CD4-positive, alpha-beta T cell treated with Interleukin-10 for 1 hour (primary cell): ENCODE data around the gene TRIP13.
"Not testable (repeated sequence)": the region's sequence is repeated elsewhere in the genome, so short reads cannot be mapped to it uniquely, and the experiment has no call there.

Experiments used
- DNase-seq: peaks from one replicate; pipeline ENCODE4 v3.0.0-alpha.2; 2020

The TRIP13 gene, protein sequence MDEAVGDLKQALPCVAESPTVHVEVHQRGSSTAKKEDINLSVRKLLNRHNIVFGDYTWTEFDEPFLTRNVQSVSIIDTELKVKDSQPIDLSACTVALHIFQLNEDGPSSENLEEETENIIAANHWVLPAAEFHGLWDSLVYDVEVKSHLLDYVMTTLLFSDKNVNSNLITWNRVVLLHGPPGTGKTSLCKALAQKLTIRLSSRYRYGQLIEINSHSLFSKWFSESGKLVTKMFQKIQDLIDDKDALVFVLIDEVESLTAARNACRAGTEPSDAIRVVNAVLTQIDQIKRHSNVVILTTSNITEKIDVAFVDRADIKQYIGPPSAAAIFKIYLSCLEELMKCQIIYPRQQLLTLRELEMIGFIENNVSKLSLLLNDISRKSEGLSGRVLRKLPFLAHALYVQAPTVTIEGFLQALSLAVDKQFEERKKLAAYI

DNA sequence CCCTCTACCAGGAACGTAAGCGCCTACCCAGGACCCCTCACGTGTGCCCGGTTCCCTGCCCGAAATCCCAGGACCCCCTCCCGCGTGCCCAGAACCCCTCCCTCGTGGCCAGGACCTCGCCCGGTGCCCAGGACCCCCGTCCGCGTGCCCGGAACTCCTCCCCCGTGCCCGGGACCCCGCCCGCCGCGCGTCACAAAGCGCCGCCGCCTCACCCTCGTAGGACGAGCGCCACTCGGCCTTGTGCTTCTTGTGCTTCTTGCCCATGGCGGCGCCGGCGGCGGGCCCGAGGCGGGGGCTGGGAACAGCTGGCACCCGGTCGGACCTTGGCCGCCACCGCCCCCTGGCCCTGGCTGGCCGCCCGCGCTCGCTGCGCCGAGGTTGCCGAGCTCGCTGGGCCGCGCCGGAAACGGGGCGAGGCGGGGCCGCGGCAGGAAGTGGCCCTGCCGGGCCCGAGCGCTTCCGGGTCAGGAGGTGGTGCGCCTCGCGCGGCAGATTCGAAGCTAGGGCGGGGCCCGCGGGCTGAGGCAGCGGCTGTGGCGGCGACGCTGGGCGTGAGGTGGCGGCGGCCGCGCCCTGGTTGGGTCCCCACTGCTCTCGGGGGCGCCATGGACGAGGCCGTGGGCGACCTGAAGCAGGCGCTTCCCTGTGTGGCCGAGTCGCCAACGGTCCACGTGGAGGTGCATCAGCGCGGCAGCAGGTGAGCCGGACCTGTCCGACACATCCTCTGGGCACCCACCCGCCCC is at the start of gene TRIP13, which contains the start of gene BRD9:
TSS of gene TRIP13 (plus strand) at position 491 of the 743 bp plus-strand sequence. CDS start at position 606, 115 bp downstream.
TSS of gene BRD9 (minus strand) at position 408 of the 743 bp plus-strand sequence. CDS start at position 264, 144 bp downstream.
- peak; percentile 81 for DNase-seq

- DNase-seq = not testable (repeated sequence)
Observed at GRCh38 chr5:843371-843770, 49.3 kb upstream of the TRIP13 start.

DNA sequence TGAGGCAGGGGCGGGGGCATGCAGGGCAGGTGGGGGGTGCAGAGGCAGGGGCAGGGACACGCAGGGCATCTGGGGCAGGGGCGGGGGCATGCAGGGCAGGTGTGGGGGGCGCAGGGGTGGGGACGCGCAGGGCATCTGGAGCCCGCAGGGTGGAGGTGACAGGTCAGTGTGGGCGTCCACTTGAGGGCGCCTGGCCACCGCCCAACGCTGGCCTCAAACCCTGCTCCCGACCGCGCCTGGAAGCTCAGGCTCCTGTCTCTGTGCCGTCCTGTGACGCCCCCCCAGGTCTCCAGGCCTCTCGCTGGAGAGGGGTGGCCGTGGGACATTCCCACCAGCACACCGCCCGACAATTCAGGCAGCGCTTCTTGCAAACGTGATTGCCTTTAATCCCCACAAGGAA is 48.8 kb upstream of the TRIP13 start:
- DNase-seq = not testable (repeated sequence)

DNA sequence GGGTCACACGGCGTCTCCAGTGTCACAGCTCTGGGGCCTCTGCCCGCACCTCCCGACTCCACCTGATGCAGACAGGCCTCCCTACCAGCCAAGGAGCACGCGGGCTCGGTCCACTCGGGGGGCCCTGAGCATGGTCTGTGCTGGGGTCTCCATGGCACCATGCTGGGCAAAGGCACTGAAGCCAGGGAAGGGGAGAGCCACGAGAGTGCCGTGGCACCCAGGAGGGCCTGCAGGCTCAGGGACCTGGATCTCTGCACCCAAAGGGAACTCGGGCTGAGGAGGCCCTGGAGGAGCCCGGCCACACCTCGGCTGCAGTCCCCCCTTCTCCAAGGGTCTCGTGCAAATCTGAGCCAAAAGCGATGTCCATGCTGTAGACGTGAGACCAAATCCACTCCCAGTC is 48.3 kb upstream of the TRIP13 start:
- not testable (repeated sequence) for DNase-seq

DNA sequence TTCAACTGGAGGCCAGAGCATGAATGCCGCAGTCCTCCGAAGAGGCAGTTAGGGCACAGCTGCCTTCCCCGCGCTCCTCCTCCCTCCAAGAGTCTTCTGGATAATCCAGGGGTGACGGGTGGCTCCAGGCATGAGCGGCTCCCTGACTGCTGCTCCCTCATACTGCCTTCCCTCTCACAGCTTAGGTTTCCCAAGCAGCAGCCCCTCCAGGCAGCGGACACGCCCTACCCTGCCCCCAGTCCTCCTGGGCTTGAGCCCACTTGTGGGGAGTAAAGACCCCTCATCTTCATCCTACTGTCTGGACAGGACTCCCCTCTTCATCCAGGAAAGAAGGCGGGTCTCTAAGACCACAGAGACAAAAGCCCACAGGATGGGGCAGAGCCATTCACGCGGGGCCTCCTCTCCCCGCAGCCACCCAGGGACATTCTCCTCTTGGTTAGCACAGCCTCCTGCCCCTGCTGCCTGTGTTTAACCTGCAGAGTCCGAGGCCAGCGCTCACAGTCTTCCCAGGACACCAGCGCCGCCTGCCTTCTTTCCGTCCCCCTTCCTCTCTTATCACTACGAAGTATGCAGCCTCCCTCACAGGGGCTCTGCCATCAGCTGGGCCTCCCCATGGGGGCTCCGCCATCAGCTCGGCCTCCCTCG is 47.5 kb upstream of the TRIP13 start:
- DNase-seq = not testable (repeated sequence)

GRCh38 chr5:845676-846601 is 46.7 kb upstream of the TRIP13 start:
- not testable (repeated sequence) for DNase-seq

GRCh38 chr5:846602-847091 is 46.0 kb upstream of the TRIP13 start:
- peak; percentile 32 for DNase-seq

GRCh38 chr5:847212-847611 is 45.5 kb upstream of the TRIP13 start:
- DNase-seq = not testable (repeated sequence)

GRCh38 chr5:847736-848135 is 44.9 kb upstream of the TRIP13 start:
- not testable (repeated sequence) for DNase-seq

DNA sequence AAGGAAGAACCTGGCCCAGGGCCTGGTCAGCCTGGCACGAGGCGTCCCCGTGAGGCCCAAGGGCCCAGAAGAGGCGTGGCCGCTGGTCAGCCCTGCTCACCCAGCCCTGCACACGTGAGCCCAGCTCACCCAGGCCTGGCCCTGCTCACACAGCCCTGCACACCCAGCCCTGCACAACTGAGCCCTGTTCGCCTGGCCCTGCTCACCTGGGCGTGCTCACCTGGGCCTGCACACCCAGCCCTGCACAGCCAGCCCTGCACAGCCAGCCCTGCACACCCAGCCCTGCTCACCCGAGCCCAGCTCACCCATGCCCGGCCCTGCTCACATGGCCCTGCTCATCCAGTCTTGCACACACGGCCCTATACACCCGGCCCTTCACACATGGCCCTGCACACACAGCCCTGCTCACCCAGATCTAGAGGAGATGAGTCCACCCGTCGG is 44.0 kb upstream of the TRIP13 start:
- DNase-seq = no peak

- DNase-seq = no peak
Observed at GRCh38 chr5:849651-850301, 42.9 kb upstream of the TRIP13 start.

GRCh38 chr5:850511-851006 is 42.1 kb upstream of the TRIP13 start, which contains the start of gene ZDHHC11:
Gene ZDHHC11, minus strand, starts transcription at chr5:850986. Its CDS starts 384 bp downstream, at chr5:850602.
- DNase-seq = no peak

- no peak for DNase-seq
Observed at GRCh38 chr5:851076-851475, 41.6 kb upstream of the TRIP13 start.

- DNase-seq = no peak
Observed at GRCh38 chr5:851553-851952, 41.1 kb upstream of the TRIP13 start.

DNA sequence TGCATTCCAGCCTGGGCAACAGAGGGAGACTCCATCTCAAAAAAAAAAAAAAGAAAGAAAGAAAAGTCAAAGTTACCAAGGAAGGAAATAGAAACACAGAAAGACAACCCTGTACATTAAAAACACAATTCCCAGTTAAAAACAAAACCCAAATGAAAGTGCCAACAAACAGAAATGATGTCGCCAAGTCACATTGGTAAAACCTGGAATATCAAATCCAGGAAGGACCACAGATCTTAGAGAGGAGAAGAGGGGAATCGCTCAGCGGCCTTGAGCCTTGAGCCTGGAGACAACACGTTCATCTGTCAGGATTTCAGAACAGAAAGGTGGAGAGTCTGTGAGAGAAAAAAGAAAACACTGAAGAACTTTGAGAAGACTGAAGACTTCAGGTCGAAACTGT is 40.7 kb upstream of the TRIP13 start:
- no peak for DNase-seq

DNA sequence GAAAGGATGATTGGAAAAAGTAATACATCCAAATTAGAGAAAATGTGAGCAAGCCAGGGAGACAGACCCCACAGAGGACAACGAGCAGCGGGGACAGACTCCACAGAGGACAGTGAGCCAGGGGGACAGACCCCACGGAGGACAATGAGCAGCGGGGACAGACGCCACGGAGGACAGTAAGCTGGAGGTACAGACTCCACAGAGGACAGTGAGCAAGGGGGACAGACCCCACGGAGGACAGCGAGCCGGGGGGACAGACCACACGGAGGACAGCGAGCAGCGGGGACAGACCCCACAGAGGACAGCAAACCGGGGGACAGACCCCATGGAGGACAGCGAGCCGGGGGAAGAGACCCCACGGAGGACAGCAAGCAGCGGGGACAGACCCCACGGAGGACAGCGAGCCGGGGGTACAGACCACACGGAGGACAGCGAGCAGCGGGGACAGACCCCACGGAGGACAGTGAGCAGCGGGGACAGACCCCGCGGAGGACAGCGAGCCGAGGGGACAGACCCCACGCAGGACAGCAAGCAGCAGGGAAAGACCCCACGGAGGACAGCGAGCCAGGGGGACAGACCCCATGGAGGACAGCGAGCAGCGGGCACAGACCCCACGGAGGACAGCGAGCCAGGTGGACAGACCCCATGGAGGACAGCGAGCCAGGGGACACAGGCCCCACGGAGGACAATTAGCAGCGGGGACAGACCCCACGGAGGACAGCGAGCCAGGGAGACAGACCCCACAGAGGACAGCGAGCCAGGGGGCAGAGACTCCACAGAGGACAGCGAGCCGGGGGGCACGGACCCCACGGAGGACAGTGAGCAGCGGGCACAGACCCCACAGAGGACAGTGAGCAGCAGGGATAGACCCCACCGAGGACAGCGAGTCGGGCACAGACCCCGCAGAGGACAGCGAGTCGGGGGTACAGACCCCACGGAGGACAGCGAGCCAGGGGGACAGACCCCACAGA is 40.0 kb upstream of the TRIP13 start:
- DNase-seq = no peak

DNA sequence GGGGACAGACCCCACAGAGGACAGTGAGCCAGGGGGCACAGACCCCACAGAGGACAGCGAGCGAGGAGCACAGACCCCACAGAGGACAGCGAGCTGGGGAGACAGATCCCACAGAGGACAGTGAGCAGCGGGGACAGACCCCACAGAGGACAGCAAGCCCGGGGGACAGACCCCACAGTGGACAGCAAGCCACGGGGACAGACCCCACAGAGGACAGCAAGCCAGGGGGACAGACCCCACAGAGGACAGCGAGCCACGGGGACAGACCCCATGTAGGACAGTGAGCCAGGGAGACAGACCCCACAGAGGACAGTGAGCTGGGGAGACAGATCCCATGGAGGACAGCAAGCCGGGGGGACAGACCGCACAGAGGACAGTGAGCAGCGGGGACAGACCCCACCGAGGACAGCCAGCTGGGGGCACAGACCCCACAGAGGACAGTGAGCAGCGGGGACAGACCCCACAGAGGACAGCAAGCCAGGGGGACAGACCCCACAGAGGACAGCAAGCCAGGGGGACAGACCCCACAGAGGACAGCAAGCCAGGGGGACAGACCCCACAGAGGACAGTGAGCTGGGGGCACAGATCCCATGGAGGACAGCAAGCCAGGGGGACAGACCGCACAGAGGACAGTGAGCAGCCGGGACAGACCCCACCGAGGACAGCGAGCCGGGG is 39.1 kb upstream of the TRIP13 start:
- not testable (repeated sequence) for DNase-seq

GRCh38 chr5:854217-854616 is 38.5 kb upstream of the TRIP13 start:
- DNase-seq = no peak
